OCI-LY3 (cell line): ENCODE measurements around the gene DOK3.
A peak's percentile ranks its signal among the peaks of the same experiment; 100 is the strongest.

ENCODE experiments used
- H2AFZ ChIP-seq: fragments of 200-600, 300-600 bp; shearing (Covaris generic); 2 replicates; pipeline ENCODE4 v1.6.0; 2014; ENCODE audit warnings: antibody characterized with exemption, low read depth, low read length
- H3K27ac ChIP-seq: fragments of 200-600, 300-600 bp; sonication (generic); 2 replicates; pipeline ENCODE4 v1.5.1; 2014; ENCODE audit warnings: mild to moderate bottlenecking, low read length, moderate library complexity, mixed read lengths
- H3K27me3 ChIP-seq: fragments of 200-600, 300-600 bp; sonication (generic); 2 replicates; pipeline ENCODE4 v1.6.1; 2014; ENCODE audit warnings: low read depth, low read length, mixed read lengths
- H3K36me3 ChIP-seq: fragments of 200-600, 300-600 bp; sonication (generic); replicated peaks from 2 replicates; pipeline ENCODE3; 2014; ENCODE audit warnings: low read depth, low read length, mixed read lengths
- H3K4me1 ChIP-seq: fragments of 300-600, 200-600 bp; sonication (generic); 2 replicates; pipeline ENCODE4 v1.6.1; 2014; ENCODE audit warnings: low read length, mixed read lengths
- H3K4me2 ChIP-seq: fragments of 200-600, 300-600 bp; sonication (generic); 2 replicates; pipeline ENCODE4 v1.6.1; 2014; ENCODE audit warnings: low read length, mixed read lengths
- H3K4me3 ChIP-seq: fragments of 300-600, 200-600 bp; sonication (generic); 2 replicates; pipeline ENCODE4 v1.5.1; 2014; ENCODE audit warnings: antibody characterized with exemption, mild to moderate bottlenecking, low read length, moderate library complexity
- H3K79me2 ChIP-seq: fragments of 300-600, 200-600 bp; shearing (Covaris generic); 2 replicates; pipeline ENCODE4 v1.6.1; 2014; ENCODE audit warnings: mild to moderate bottlenecking, low read length, mixed read lengths
- H3K9ac ChIP-seq: fragments of 300-600, 200-600 bp; shearing (Covaris generic); 2 replicates; pipeline ENCODE4 v1.6.0; 2014; ENCODE audit warnings: mild to moderate bottlenecking, low read length, moderate library complexity
- H3K9me3 ChIP-seq: fragments of 200-600, 300-600 bp; shearing (Covaris generic); 2 replicates; pipeline ENCODE4 v1.6.1; 2014; ENCODE audit warnings: low read length, mixed read lengths; ENCODE audit not compliant: insufficient read depth
- H4K20me1 ChIP-seq: fragments of 200-600, 300-600 bp; sonication (generic); 2 replicates; pipeline ENCODE4 v1.6.1; 2016; ENCODE audit warnings: low read length, mixed read lengths; ENCODE audit not compliant: insufficient read depth
- CTCF ChIP-seq: fragments of 200-600, 300-600 bp; sonication (generic); IDR thresholded peaks from 2 replicates; pipeline ENCODE4 v1.5.1; 2014; ENCODE audit warnings: antibody characterized with exemption, low read length, low read depth
- EZH2phosphoT487 ChIP-seq: fragments of 200-600 bp; shearing (Covaris generic); IDR thresholded peaks from 2 replicates; pipeline ENCODE4 v1.6.1; 2018; ENCODE audit warnings: antibody characterized with exemption, mixed run types, low read depth

The DOK3 gene

GRCh38 chr5:177483994-177484901, 25.4 kb downstream of the DOK3 start:
- no peak overlapping the region for H3K4me2 ChIP-seq
- no peaks in the 10 kb centered on the region for H3K79me2 ChIP-seq
- no peaks in the 10 kb centered on the region for H3K27me3 ChIP-seq
- TF ChIP-seq CTCF (no peak), EZH2phosphoT487 (no peak)
- no peak overlapping the region for H2AFZ ChIP-seq
- H3K9me3 ChIP-seq: no peaks in the 10 kb centered on the region
- peaks cover 13% of the 10 kb centered on the region for H3K4me1 ChIP-seq
- no peak overlapping the region for H3K27ac ChIP-seq
- no peak overlapping the region for H3K9ac ChIP-seq
- no peaks in the 10 kb centered on the region for H4K20me1 ChIP-seq
- H3K4me3 ChIP-seq: no peak overlapping the region
- H3K36me3 ChIP-seq: no peaks in the 10 kb centered on the region

GRCh38 chr5:177483042-177483441, 26.6 kb downstream of the DOK3 start:
- Histone ChIP-seq H3K9me3 (no peaks in the 10 kb centered on the region), H3K4me3 (no peak overlapping the region), H3K79me2 (no peaks in the 10 kb centered on the region), H3K36me3 (no peaks in the 10 kb centered on the region), H3K27ac (no peak overlapping the region), H4K20me1 (no peaks in the 10 kb centered on the region), H3K27me3 (no peaks in the 10 kb centered on the region), H3K9ac (no peak overlapping the region), H2AFZ (no peak overlapping the region), H3K4me1 (peaks cover 17% of the 10 kb centered on the region), H3K4me2 (no peak overlapping the region)
- TF ChIP-seq CTCF (no peak), EZH2phosphoT487 (no peak)

- no peak for TF ChIP-seq CTCF
- TF ChIP-seq EZH2phosphoT487: no peak
- H3K27me3 ChIP-seq: no peaks in the 10 kb centered on the region
- peaks cover 17% of the 10 kb centered on the region for H3K4me1 ChIP-seq
- H3K27ac ChIP-seq: no peak overlapping the region
- H3K79me2 ChIP-seq: no peaks in the 10 kb centered on the region
- no peak overlapping the region for H3K4me3 ChIP-seq
- H3K4me2 ChIP-seq: no peak overlapping the region
- no peaks in the 10 kb centered on the region for H3K9me3 ChIP-seq
- no peak overlapping the region for H3K9ac ChIP-seq
- no peak overlapping the region for H2AFZ ChIP-seq
- no peaks in the 10 kb centered on the region for H4K20me1 ChIP-seq
- H3K36me3 ChIP-seq: no peaks in the 10 kb centered on the region
Observed at GRCh38 chr5:177482359-177482795, 27.2 kb downstream of the DOK3 start.

GRCh38 chr5:177479774-177480173, 29.9 kb downstream of the DOK3 start:
- no peak overlapping the region for H3K9ac ChIP-seq
- no peak overlapping the region for H2AFZ ChIP-seq
- no peaks in the 10 kb centered on the region for H3K27me3 ChIP-seq
- H4K20me1 ChIP-seq: no peaks in the 10 kb centered on the region
- H3K9me3 ChIP-seq: no peaks in the 10 kb centered on the region
- no peaks in the 10 kb centered on the region for H3K79me2 ChIP-seq
- no peak overlapping the region for H3K4me3 ChIP-seq
- no peak overlapping the region for H3K27ac ChIP-seq
- no peaks in the 10 kb centered on the region for H3K36me3 ChIP-seq
- H3K4me2 ChIP-seq: peak overlapping the region; percentile 48; the same call in 1 of the 2 replicates
- TF ChIP-seq EZH2phosphoT487 (no peak), CTCF (no peak)
- H3K4me1 ChIP-seq: peaks cover 17% of the 10 kb centered on the region
